Fibroblast of lung (primary cell): ENCODE results near the gene CDH5. TPM values are rescaled to one million over a fixed set of nuclear protein-coding genes. Genes with fewer than 3 reads are reported as not detected.

ENCODE experiments used
- DNase-seq, 2 donors: peaks; one replicate each; pipeline versions ENCODE4 v3.0.0 to v3.0.0-alpha.2; 2010; ENCODE audit warnings: low read depth in 2 of 2
- H2AFZ ChIP-seq: 2 replicates; pipeline ENCODE4 v1.5.1; 2012; ENCODE audit warnings: low read length, control low read depth, inconsistent platforms
- H3K27ac ChIP-seq: 2 replicates; pipeline ENCODE4 v1.5.1; 2011; ENCODE audit warnings: low read length, control low read depth; ENCODE audit not compliant: insufficient read depth
- H3K27me3 ChIP-seq: 2 replicates; pipeline ENCODE4 v1.5.1; 2011; ENCODE audit warnings: mild to moderate bottlenecking, low read length; ENCODE audit not compliant: control insufficient read depth, insufficient read depth
- H3K36me3 ChIP-seq: 2 replicates; pipeline ENCODE4 v1.5.1; 2011; ENCODE audit warnings: low read length; ENCODE audit not compliant: control insufficient read depth, insufficient read depth
- H3K4me1 ChIP-seq: 2 replicates; pipeline ENCODE4 v1.5.1; 2011; ENCODE audit warnings: low read length; ENCODE audit not compliant: control insufficient read depth, insufficient read depth; ENCODE audit errors: extremely low read depth
- H3K4me2 ChIP-seq: 2 replicates; pipeline ENCODE4 v1.5.1; 2011; ENCODE audit warnings: low read length, control low read depth; ENCODE audit not compliant: insufficient read depth; ENCODE audit errors: extremely low read depth
- H3K4me3 ChIP-seq, 4 experiments: fragments of 200-600 bp in 1 of 4; sonication (generic) in 1 of 4; replicated peaks in 1 of 4; 2 replicates each; pipeline ENCODE4 v1.5.1; 2011 to 2016; ENCODE audit warnings: low read length in 4 of 4, low read depth in 3 of 4, mild to moderate bottlenecking in 3 of 4, control low read depth in 2 of 4, inconsistent platforms in 1 of 4, mixed read lengths in 1 of 4; ENCODE audit not compliant: insufficient read depth in 1 of 4; ENCODE audit errors: control extremely low read depth in 1 of 4
- H3K79me2 ChIP-seq: 2 replicates; pipeline ENCODE4 v1.5.1; 2012; ENCODE audit warnings: mild to moderate bottlenecking, low read length, inconsistent platforms; ENCODE audit not compliant: control insufficient read depth, insufficient read depth
- H3K9ac ChIP-seq: 2 replicates; pipeline ENCODE4 v1.5.1; 2011; ENCODE audit warnings: mild to moderate bottlenecking, low read length, control low read depth; ENCODE audit not compliant: insufficient read depth
- H3K9me3 ChIP-seq: 2 replicates; pipeline ENCODE4 v1.5.1; 2012; ENCODE audit warnings: low read depth, low read length; ENCODE audit not compliant: control insufficient read depth, insufficient read depth
- H4K20me1 ChIP-seq: 2 replicates; pipeline ENCODE4 v1.5.1; 2011; ENCODE audit warnings: low read length; ENCODE audit not compliant: control insufficient read depth, insufficient read depth; ENCODE audit errors: extremely low read depth
- EZH2 ChIP-seq: IDR thresholded peaks from 2 replicates; pipeline ENCODE4 v1.5.1; 2012; ENCODE audit warnings: low read length, control low read depth, mild to moderate bottlenecking; ENCODE audit errors: missing control alignments
- polyA plus RNA-seq, 2 donors: library from polyadenylated mRNA; depleted of rRNA in 1 of 2; stranded (reverse) in 1 of 2; unstranded in 1 of 2; fragments of >200 nt; gene quantifications; 2 replicates each; pipeline ENCODE4 v1.2.1, GENCODE V29; 2011 to 2012; ENCODE audit warnings: missing spikeins in 1 of 2
- total RNA-seq: library from RNA; depleted of rRNA; stranded (reverse); fragments of >200 nt; gene quantifications from 2 replicates; pipeline ENCODE4 v1.2.1, GENCODE V29; 2014
- TF ChIP-seq, protein P1 (sequence below), 2 donors: IDR thresholded peaks in 1 of 2; conservative IDR thresholded peaks in 1 of 2; 1 replicate in 1 of 2; 2 replicates in 1 of 2; pipeline ENCODE4 v1.5.1; 2011 to 2012; ENCODE audit warnings: low read length in 2 of 2, control low read depth in 1 of 2, inconsistent platforms in 1 of 2, low read depth in 1 of 2, mild to moderate bottlenecking in 1 of 2

CDH5 gene
- total and polyA plus RNA-seq, 2 donors (not counting 1 experiment from before 2014, with no cell fraction given), result 0.02 TPM; not detected in 1

DNA sequence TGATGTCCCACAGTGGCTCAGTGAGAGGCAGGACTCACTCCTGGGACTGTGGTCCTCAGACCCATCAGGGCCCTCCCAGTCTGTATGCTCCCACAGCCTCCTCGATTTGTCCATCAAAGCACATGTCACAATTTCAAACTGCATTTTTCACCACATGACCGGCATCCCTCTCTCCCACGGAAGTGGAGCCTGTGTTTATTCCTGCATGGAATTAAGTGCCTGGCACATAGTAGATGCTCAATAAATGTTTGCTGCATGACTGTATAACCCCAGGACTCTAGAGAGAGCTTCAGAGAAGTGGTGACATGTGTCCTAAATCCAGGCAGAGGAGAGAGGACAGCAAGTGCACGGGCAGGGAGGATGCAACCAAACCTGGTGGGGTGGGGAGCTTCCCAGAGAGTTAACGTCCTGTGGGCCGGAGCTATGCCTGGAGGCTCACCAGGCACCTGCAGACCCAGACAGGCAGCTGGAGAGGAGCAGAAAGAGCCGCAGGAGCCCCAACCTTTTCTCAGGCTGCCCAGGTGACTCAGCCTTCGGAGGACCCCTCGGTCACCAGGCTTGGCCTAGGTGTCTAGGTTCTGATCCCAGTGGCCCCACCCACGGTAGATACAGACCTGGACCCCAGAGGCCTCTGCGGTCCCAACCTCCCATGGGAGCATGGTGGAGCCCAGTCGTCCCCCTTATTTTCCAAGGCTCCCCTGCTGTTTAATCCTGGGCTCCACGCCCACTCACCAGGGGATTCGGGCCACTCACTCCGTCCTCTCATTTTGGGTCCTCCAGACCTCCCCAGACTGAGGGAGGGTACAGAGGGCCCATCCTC lies 5.8 kb downstream of the CDH5 start:
- no peaks in the 10 kb centered on the region for H3K27me3 ChIP-seq
- no peaks in the 10 kb centered on the region for H3K36me3 ChIP-seq
- DNase-seq, result no peak
- H3K9ac ChIP-seq, result no peak overlapping the region
- TF ChIP-seq, protein P1, sequence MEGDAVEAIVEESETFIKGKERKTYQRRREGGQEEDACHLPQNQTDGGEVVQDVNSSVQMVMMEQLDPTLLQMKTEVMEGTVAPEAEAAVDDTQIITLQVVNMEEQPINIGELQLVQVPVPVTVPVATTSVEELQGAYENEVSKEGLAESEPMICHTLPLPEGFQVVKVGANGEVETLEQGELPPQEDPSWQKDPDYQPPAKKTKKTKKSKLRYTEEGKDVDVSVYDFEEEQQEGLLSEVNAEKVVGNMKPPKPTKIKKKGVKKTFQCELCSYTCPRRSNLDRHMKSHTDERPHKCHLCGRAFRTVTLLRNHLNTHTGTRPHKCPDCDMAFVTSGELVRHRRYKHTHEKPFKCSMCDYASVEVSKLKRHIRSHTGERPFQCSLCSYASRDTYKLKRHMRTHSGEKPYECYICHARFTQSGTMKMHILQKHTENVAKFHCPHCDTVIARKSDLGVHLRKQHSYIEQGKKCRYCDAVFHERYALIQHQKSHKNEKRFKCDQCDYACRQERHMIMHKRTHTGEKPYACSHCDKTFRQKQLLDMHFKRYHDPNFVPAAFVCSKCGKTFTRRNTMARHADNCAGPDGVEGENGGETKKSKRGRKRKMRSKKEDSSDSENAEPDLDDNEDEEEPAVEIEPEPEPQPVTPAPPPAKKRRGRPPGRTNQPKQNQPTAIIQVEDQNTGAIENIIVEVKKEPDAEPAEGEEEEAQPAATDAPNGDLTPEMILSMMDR (conservative IDR thresholded peaks at IDR 0.05 in 1 of 2, IDR thresholded peaks at IDR 0.05 in 1 of 2; ENCODE audit: low read depth in 1 of 2, low read length in 2 of 2), result no peak
- no peak for TF ChIP-seq EZH2
- no peak overlapping the region for H3K4me3 ChIP-seq
- H3K4me1 ChIP-seq, result no peaks in the 10 kb centered on the region
- H2AFZ ChIP-seq, result no peak overlapping the region
- H4K20me1 ChIP-seq, result no peaks in the 10 kb centered on the region
- no peaks in the 10 kb centered on the region for H3K79me2 ChIP-seq
- H3K4me2 ChIP-seq, result no peak overlapping the region
- no peak overlapping the region for H3K27ac ChIP-seq
- H3K9me3 ChIP-seq, result no peaks in the 10 kb centered on the region

DNA sequence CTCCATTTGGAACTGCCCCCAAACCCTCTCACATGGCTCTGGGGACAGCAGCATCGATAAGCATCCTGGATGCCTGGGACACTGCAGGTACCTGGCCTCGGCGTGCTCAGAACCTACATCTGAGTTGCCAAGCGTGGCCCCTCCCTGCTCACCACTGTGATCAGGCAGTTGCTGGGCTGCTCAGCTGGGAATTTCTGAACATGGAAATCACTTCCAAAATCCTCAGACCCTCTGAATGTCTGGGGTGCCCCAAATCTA lies 6.3 kb downstream of the CDH5 start:
- Histone ChIP-seq H3K4me3 (no peak overlapping the region), H3K9me3 (no peaks in the 10 kb centered on the region), H3K27ac (no peak overlapping the region), H3K4me1 (no peaks in the 10 kb centered on the region), H2AFZ (no peak overlapping the region), H3K9ac (no peak overlapping the region), H3K27me3 (no peaks in the 10 kb centered on the region), H4K20me1 (no peaks in the 10 kb centered on the region), H3K36me3 (no peaks in the 10 kb centered on the region), H3K79me2 (no peaks in the 10 kb centered on the region), H3K4me2 (no peak overlapping the region)
- TF ChIP-seq, protein P1 (conservative IDR thresholded peaks at IDR 0.05 in 1 of 2, IDR thresholded peaks at IDR 0.05 in 1 of 2; ENCODE audit: low read depth in 1 of 2, low read length in 2 of 2), result no peak
- DNase-seq, result no peak

DNA sequence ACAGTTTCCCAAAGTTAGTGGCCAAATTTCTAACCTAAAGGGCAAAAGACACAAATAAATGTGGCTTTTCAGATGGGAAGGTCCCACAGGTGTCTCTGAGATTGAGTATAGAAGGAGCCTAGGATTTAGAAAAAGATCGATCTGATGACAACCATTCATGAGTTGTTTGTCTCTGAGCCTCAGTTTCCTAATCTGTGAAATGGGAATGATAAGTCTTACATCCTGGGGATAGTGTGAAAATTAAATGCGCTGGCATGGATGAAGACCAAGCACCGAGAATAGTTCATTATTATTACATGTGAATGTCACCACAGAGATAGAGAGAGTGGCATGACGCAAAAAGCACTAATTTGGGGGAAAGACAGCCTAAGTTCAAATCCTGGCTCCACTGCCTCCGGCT lies 7.2 kb downstream of the CDH5 start:
- H4K20me1 ChIP-seq, result no peaks in the 10 kb centered on the region
- TF ChIP-seq, protein P1 (conservative IDR thresholded peaks at IDR 0.05 in 1 of 2, IDR thresholded peaks at IDR 0.05 in 1 of 2; ENCODE audit: low read depth in 1 of 2, low read length in 2 of 2), result no peak
- TF ChIP-seq EZH2, result no peak
- H2AFZ ChIP-seq, result no peak overlapping the region
- H3K4me1 ChIP-seq, result no peaks in the 10 kb centered on the region
- no peaks in the 10 kb centered on the region for H3K9me3 ChIP-seq
- H3K36me3 ChIP-seq, result no peaks in the 10 kb centered on the region
- H3K4me2 ChIP-seq, result no peak overlapping the region
- no peak overlapping the region for H3K27ac ChIP-seq
- H3K9ac ChIP-seq, result no peak overlapping the region
- no peak for DNase-seq
- H3K27me3 ChIP-seq, result no peaks in the 10 kb centered on the region
- no peaks in the 10 kb centered on the region for H3K79me2 ChIP-seq
- H3K4me3 ChIP-seq, result no peak overlapping the region
